ENCODE results near the gene TSPEAR. TPM values are rescaled to one million over a fixed set of nuclear protein-coding genes. Genes with fewer than 3 reads are reported as not detected.

TSPEAR gene
- total RNA-seq, 2 donors from 2014 or later = not detected

DNA sequence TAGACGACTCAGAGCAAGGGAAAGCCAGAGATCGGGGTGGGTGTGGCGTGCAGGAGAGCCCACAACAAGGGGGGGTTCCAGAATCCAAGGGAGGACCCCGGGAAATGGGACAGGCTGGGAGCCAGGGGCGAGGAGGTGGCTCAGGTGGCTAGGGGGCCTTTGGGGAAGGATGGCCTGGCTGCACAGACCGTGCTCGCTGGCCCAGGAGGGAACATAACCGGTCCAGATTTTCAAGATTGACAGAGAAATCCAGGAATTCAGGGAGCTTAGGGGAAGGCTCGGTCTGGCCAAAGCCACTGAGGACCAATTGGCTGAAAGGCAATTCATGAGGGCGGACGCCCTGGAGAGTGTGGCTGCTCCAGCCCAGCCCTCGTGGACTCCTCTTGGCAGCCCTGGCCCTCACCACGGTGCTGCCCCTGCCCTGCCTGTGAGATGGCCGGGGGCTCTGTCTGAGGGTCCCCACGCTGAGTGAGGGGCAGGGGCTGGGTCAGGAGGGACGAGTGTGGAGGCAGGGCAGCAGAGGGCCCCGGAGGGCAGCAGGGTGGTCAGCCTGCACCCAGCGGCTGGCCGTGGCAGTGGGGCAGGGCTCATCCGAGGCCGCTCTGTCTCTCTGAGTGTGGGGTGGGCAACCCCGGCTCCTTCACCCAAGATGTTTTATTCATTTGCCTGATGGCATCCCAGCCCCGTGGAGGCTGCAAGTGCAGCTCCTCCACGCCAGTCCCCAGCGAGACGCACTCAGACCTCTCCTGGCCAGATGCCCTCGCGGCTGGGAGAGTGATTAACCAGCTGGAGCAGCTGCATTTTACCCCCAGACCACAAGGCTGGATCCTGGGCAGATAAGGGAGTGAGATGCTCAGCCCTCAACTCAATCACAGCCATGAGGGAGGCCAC, 261.7 kb downstream of the TSPEAR start:
- no peaks in the 10 kb centered on the region for H3K27me3 ChIP-seq (replicated peaks; ENCODE audit: insufficient read depth)
- ATAC-seq (ENCODE audit: insufficient number of reproducible peaks, low FRiP score, low read depth) (no peak), DNase-seq (ENCODE audit: low spot score) (no peak)
- no peak overlapping the region for H3K4me3 ChIP-seq
- TF ChIP-seq, protein P1, sequence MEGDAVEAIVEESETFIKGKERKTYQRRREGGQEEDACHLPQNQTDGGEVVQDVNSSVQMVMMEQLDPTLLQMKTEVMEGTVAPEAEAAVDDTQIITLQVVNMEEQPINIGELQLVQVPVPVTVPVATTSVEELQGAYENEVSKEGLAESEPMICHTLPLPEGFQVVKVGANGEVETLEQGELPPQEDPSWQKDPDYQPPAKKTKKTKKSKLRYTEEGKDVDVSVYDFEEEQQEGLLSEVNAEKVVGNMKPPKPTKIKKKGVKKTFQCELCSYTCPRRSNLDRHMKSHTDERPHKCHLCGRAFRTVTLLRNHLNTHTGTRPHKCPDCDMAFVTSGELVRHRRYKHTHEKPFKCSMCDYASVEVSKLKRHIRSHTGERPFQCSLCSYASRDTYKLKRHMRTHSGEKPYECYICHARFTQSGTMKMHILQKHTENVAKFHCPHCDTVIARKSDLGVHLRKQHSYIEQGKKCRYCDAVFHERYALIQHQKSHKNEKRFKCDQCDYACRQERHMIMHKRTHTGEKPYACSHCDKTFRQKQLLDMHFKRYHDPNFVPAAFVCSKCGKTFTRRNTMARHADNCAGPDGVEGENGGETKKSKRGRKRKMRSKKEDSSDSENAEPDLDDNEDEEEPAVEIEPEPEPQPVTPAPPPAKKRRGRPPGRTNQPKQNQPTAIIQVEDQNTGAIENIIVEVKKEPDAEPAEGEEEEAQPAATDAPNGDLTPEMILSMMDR (IDR thresholded peaks at IDR 0.05) = no peak
- peaks cover 5% of the 10 kb centered on the region for H3K9me3 ChIP-seq
- no peak overlapping the region for H3K27ac ChIP-seq
- no peaks in the 10 kb centered on the region for H3K36me3 ChIP-seq
- H3K4me1 ChIP-seq (ENCODE audit: control insufficient read depth in 1 of 2, low read depth in 2 of 2) = no peaks in the 10 kb centered on the region

DNA sequence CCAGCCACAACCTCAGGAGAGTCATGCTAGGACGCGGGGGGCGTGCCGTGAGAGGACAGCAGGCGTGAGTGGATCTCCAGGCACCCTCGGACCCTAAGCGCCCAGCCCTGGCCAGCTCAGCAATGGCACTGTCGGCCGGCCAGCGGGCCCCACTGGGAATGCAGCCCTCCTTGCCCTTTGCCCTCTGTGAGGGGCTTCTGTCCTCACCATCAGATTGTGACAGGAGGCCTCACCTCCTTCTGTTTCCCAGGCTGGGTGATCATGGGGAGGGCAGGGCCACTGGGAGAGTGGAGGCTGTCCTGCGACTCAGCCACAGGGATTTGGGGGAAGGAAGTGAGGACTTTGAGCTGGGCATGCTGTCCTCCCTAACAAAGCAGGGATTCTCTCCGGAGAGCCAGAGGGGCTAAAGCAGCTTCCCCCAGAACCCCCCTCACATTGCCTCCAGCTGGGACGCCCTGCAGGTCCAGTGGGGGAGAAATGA, 262.7 kb downstream of the TSPEAR start:
- DNase-seq (ENCODE audit: low spot score) = no peak
- no peak for ATAC-seq (ENCODE audit: insufficient number of reproducible peaks, low FRiP score, low read depth)

More for the DNA sequence above, 262.7 kb downstream of the TSPEAR start:
- Histone ChIP-seq H3K27me3 (replicated peaks; ENCODE audit: insufficient read depth) (no peaks in the 10 kb centered on the region), H3K4me1 (ENCODE audit: control insufficient read depth in 1 of 2, low read depth in 2 of 2) (no peaks in the 10 kb centered on the region), H3K9me3 (no peaks in the 10 kb centered on the region), H3K36me3 (no peaks in the 10 kb centered on the region), H3K4me3 (no peak overlapping the region), H3K27ac (no peak overlapping the region)
- TF ChIP-seq, protein P1 (IDR thresholded peaks at IDR 0.05) = no peak

Other genes starting within 250 kb of the TSPEAR start
- not detected for gene KRTAP10-1, start 171.4 kb downstream of the TSPEAR start, total RNA-seq
- gene KRTAP10-2, start 160.1 kb downstream of the TSPEAR start, total RNA-seq = not detected
- not detected for gene KRTAP10-3, start 152.8 kb downstream of the TSPEAR start, total RNA-seq
- gene KRTAP10-4, start 137.8 kb downstream of the TSPEAR start, total RNA-seq = not detected
- gene KRTAP10-5, start 131.0 kb downstream of the TSPEAR start, total RNA-seq = not detected
- not detected for gene KRTAP10-6, start 119.1 kb downstream of the TSPEAR start, total RNA-seq
- gene KRTAP10-7, start 111.0 kb downstream of the TSPEAR start, total RNA-seq = not detected
- gene KRTAP10-8, start 99.5 kb downstream of the TSPEAR start, total RNA-seq = not detected
- not detected for gene KRTAP10-9, start 84.5 kb downstream of the TSPEAR start, total RNA-seq
- gene KRTAP10-10, start 74.2 kb downstream of the TSPEAR start, total RNA-seq = not detected
- gene KRTAP10-11, start 65.2 kb downstream of the TSPEAR start, total RNA-seq = not detected
- gene KRTAP12-4, start 56.9 kb downstream of the TSPEAR start, total RNA-seq = not detected
- gene KRTAP12-3, start 53.6 kb downstream of the TSPEAR start, total RNA-seq = not detected
- not detected for gene KRTAP12-2, start 44.6 kb downstream of the TSPEAR start, total RNA-seq
- not detected for gene KRTAP12-1, start 29.4 kb downstream of the TSPEAR start, total RNA-seq
- gene KRTAP10-12, start 14.4 kb downstream of the TSPEAR start, total RNA-seq = not detected
- 100 to 1,000 TPM in 1 of 2 donors, 10 to 100 TPM in 1; 67.7 to 138 TPM for gene UBE2G2, start 90.2 kb upstream of the TSPEAR start, total RNA-seq
- 10 to 100 TPM; 66.5 to 66.9 TPM for gene SUMO3, start 106.5 kb upstream of the TSPEAR start, total RNA-seq
- 100 to 1,000 TPM; 301 to 351 TPM for gene PTTG1IP, start 162.1 kb upstream of the TSPEAR start, total RNA-seq
- gene ITGB2, start 209.3 kb upstream of the TSPEAR start, total RNA-seq = 100 to 1,000 TPM; 161 to 166 TPM
- gene SLX9, start 228.5 kb upstream of the TSPEAR start, total RNA-seq = 10 to 100 TPM in 1 of 2 donors, 1 to 10 TPM in 1; 5.9 to 10.6 TPM